H1 (cell line): ENCODE measurements around the gene CPTP. TPM values are rescaled to one million over a fixed set of nuclear protein-coding genes. Genes with fewer than 3 reads are reported as not detected.
A peak's percentile ranks its signal among the peaks of the same experiment; 100 is the strongest.

Experiments
- CTCF ChIA-PET: fragments of 300-600 bp; sonication (Branson Sonifier 250); formaldehyde crosslinking; loops from one replicate; lab custom pipeline; 2021; ENCODE audit not compliant: partially characterized antibody; lab: Charles Lee
- POLR2A ChIA-PET: fragments of 300-600 bp; sonication (Branson Sonifier 250); formaldehyde crosslinking; loops from one replicate; lab custom pipeline; 2021; ENCODE audit warnings: inconsistent platforms; ENCODE audit not compliant: partially characterized antibody; lab: Charles Lee
- DNase-seq, 2 experiments: peaks; one replicate each; pipeline versions ENCODE4 v3.0.0 to v3.0.0-alpha.2; 2010 to 2022; ENCODE audit warnings: low spot score in 2 of 2, low read depth in 1 of 2, mixed read lengths in 1 of 2
- FAIRE-seq: peaks from 2 replicates; lab custom pipeline; 2011; peaks lifted over from hg19 to GRCh38; lab: Jason Lieb, UNC
- H2AFZ ChIP-seq: 2 replicates; pipeline ENCODE4 v1.8.1; 2012; ENCODE audit warnings: low read length, inconsistent platforms
- H2AK5ac ChIP-seq: 2 replicates; pipeline ENCODE4 v1.6.1; 2013; ENCODE audit warnings: low read depth, low read length
- H2BK120ac ChIP-seq: replicated peaks from 2 replicates; pipeline ENCODE3; 2013; ENCODE audit warnings: low read depth, low read length, inconsistent platforms
- H2BK12ac ChIP-seq: 2 replicates; pipeline ENCODE4 v1.6.1; 2013; ENCODE audit warnings: low read depth, low read length
- H2BK15ac ChIP-seq: 2 replicates; pipeline ENCODE4 v1.6.1; 2013; ENCODE audit warnings: low read length
- H2BK20ac ChIP-seq: 2 replicates; pipeline ENCODE4 v1.6.1; 2013; ENCODE audit warnings: low read length
- H2BK5ac ChIP-seq: 2 replicates; pipeline ENCODE4 v1.6.1; 2013; ENCODE audit warnings: low read depth, low read length
- H3K14ac ChIP-seq: 2 replicates; pipeline ENCODE4 v1.6.1; 2013; ENCODE audit warnings: inconsistent platforms; ENCODE audit not compliant: insufficient read length
- H3K18ac ChIP-seq: 2 replicates; pipeline ENCODE4 v1.6.1; 2013; ENCODE audit warnings: low read length; ENCODE audit errors: extremely low read depth
- H3K23ac ChIP-seq: 2 replicates; pipeline ENCODE4 v1.6.1; 2013; ENCODE audit warnings: inconsistent platforms; ENCODE audit not compliant: insufficient read length
- H3K23me2 ChIP-seq: 2 replicates; pipeline ENCODE4 v1.6.1; 2013; ENCODE audit warnings: low read depth, low read length
- H3K27ac ChIP-seq: 2 replicates; pipeline ENCODE4 v1.6.1; 2011; ENCODE audit warnings: low read depth, low read length, inconsistent platforms
- H3K27me3 ChIP-seq, 4 experiments: replicated peaks in 1 of 4; 1 replicate in 1 of 4; 2 replicates in 3 of 4; pipeline versions ENCODE4 v1.6.1 to v1.8.1; 2011 to 2013; ENCODE audit warnings: low read length in 3 of 4, mild to moderate bottlenecking in 3 of 4, inconsistent platforms in 2 of 4, mixed read lengths in 2 of 4, moderate library complexity in 1 of 4; ENCODE audit not compliant: control insufficient read depth in 3 of 4, insufficient read depth in 3 of 4; ENCODE audit errors: extremely low read depth in 1 of 4
- H3K36me3 ChIP-seq, 4 experiments: 2 replicates each; pipeline versions ENCODE4 v1.6.1 to v1.8.1; 2011 to 2013; ENCODE audit warnings: mild to moderate bottlenecking in 4 of 4, low read length in 3 of 4, moderate library complexity in 2 of 4, control low read depth in 1 of 4, inconsistent platforms in 1 of 4; ENCODE audit not compliant: insufficient read depth in 4 of 4, control insufficient read depth in 2 of 4
- H3K4ac ChIP-seq: replicated peaks from 2 replicates; pipeline ENCODE3; 2013; ENCODE audit warnings: low read length, low read depth, mixed read lengths, inconsistent platforms; ENCODE audit not compliant: insufficient read length
- H3K4me1 ChIP-seq, 4 experiments: replicated peaks in 1 of 4; 1 replicate in 1 of 4; 2 replicates in 3 of 4; pipeline versions ENCODE4 v1.6.1 to v1.8.1; 2011 to 2013; ENCODE audit warnings: low read length in 3 of 4, inconsistent platforms in 2 of 4, mixed read lengths in 1 of 4; ENCODE audit not compliant: insufficient read depth in 4 of 4, control insufficient read depth in 3 of 4
- H3K4me2 ChIP-seq, 2 experiments: 2 replicates each; pipeline versions ENCODE4 v1.6.1 to v1.8.1; 2011 to 2013; ENCODE audit warnings: low read depth in 2 of 2, low read length in 2 of 2, control low read depth in 1 of 2, inconsistent platforms in 1 of 2, mild to moderate bottlenecking in 1 of 2; ENCODE audit not compliant: insufficient read depth in 1 of 2
- H3K4me3 ChIP-seq, 4 experiments: fragments of 200-600, 300-600 bp in 1 of 4; sonication (generic), shearing (Covaris generic), sonication (Bioruptor Twin) in 1 of 4; 2 replicates each; pipeline versions ENCODE4 v1.5.1 to v1.8.1; 2011 to 2016; ENCODE audit warnings: low read length in 4 of 4, low read depth in 3 of 4, control low read depth in 2 of 4, inconsistent platforms in 2 of 4, mild to moderate bottlenecking in 2 of 4, mixed read lengths in 1 of 4, moderate library complexity in 1 of 4; ENCODE audit not compliant: insufficient read depth in 2 of 4; ENCODE audit errors: extremely low read depth in 1 of 4
- H3K56ac ChIP-seq: replicated peaks from 2 replicates; pipeline ENCODE3; 2013; ENCODE audit warnings: low read depth, mild to moderate bottlenecking, mixed read lengths, low read length, inconsistent platforms; ENCODE audit not compliant: insufficient read length
- H3K79me1 ChIP-seq: 2 replicates; pipeline ENCODE4 v1.6.1; 2013; ENCODE audit warnings: low read depth, low read length, control low read depth
- H3K79me2 ChIP-seq, 2 experiments: 2 replicates each; pipeline versions ENCODE4 v1.6.1 to v1.8.1; 2012 to 2013; ENCODE audit warnings: low read length in 2 of 2, mild to moderate bottlenecking in 2 of 2, inconsistent platforms in 1 of 2; ENCODE audit not compliant: insufficient read depth in 2 of 2, control insufficient read depth in 1 of 2
- H3K9ac ChIP-seq, 4 experiments: replicated peaks in 1 of 4; 1 replicate in 1 of 4; 2 replicates in 3 of 4; pipeline versions ENCODE4 v1.6.1 to v1.8.1; 2011 to 2013; ENCODE audit warnings: low read depth in 3 of 4, low read length in 3 of 4, control low read depth in 2 of 4, mild to moderate bottlenecking in 2 of 4, moderate library complexity in 2 of 4, inconsistent platforms in 1 of 4; ENCODE audit errors: extremely low read depth in 1 of 4
- H3K9me3 ChIP-seq, 2 experiments: 2 replicates each; pipeline versions ENCODE4 v1.6.1 to v1.8.1; 2012 to 2013; ENCODE audit warnings: mild to moderate bottlenecking in 2 of 2, moderate library complexity in 2 of 2, control low read depth in 1 of 2, inconsistent platforms in 1 of 2, low read depth in 1 of 2, low read length in 1 of 2, mixed read lengths in 1 of 2; ENCODE audit not compliant: insufficient read depth in 2 of 2
- H4K20me1 ChIP-seq, 2 experiments: replicated peaks in 1 of 2; 2 replicates each; pipeline versions ENCODE3 to v1.8.1; 2011 to 2013; ENCODE audit warnings: inconsistent platforms in 2 of 2, low read length in 2 of 2, mild to moderate bottlenecking in 1 of 2; ENCODE audit not compliant: insufficient read depth in 2 of 2, control insufficient read depth in 1 of 2
- H4K5ac ChIP-seq: 2 replicates; pipeline ENCODE4 v1.6.1; 2013; ENCODE audit warnings: low read length, low read depth, mixed read lengths, inconsistent platforms; ENCODE audit not compliant: insufficient read length
- H4K8ac ChIP-seq: 2 replicates; pipeline ENCODE4 v1.8.0; 2013; ENCODE audit warnings: mild to moderate bottlenecking, moderate library complexity, low read length, inconsistent platforms; ENCODE audit not compliant: insufficient read depth; ENCODE audit errors: extremely low read depth
- H4K91ac ChIP-seq: replicated peaks from 2 replicates; pipeline ENCODE3; 2013; ENCODE audit warnings: low read length, mixed read lengths, inconsistent platforms; ENCODE audit not compliant: insufficient read length
- CEBPB ChIP-seq: IDR thresholded peaks from 2 replicates; pipeline ENCODE4 v1.6.1; 2012; ENCODE audit warnings: low read depth, low read length
- SP4 ChIP-seq: IDR thresholded peaks from 2 replicates; pipeline ENCODE4 v1.6.1; 2012; ENCODE audit warnings: low read length, inconsistent platforms
- WGBS, 2 experiments: shearing (Covaris generic) in 1 of 2; methylation state at CpG; one replicate each; pipeline versions ENCODE4 v1.1.6 to v1.1.7; 2013 to 2015; ENCODE audit warnings: low lambda C conversion rate in 2 of 2, mixed read lengths in 2 of 2, inconsistent platforms in 1 of 2, low coverage in 1 of 2, missing lambda C conversion rate in 1 of 2; ENCODE audit not compliant: insufficient replicate concordance in 2 of 2, insufficient coverage in 1 of 2, insufficient read length in 1 of 2; ENCODE audit errors: extremely low coverage in 1 of 2, missing lambda C conversion rate in 1 of 2; 5-methylcytosine and 5-hydroxymethylcytosine counted together
- polyA plus RNA-seq, 7 experiments: library from polyadenylated mRNA; depleted of rRNA in 3 of 7; stranded (reverse) in 5 of 7; unstranded in 2 of 7; fragments of >200 nt in 5 of 7; fragments of 200-250 nt in 2 of 7; gene quantifications; 1 replicate in 5 of 7; 2 replicates in 1 of 7; 4 replicates in 1 of 7; pipeline versions ENCODE4 v1.2.1 to v1.2.3, GENCODE V29; 2011 to 2013; ENCODE audit warnings: missing spikeins in 2 of 7, mixed read lengths in 2 of 7
- total RNA-seq: library from RNA; stranded (reverse); fragmentation: NEBNext Ultra II Directional; extraction: Animal tissue kit (Norgen Biotek cat#: 25700); gene quantifications from 2 replicates; pipeline ENCODE4 v1.2.1, GENCODE V29; 2021

CPTP gene
- total and polyA plus RNA-seq, 2 of the 8 experiments (the other 6 are each of a cell fraction or from before 2014, with no cell fraction given), result 8.1 to 10.6 TPM

GRCh38 chr1:1296070-1297061 lies 28.2 kb upstream of the CPTP start:
- 93% methylated on average over 50 of the region's 62 CpGs; no CpG with 5 or more reads in 1 of the 2 experiments for WGBS, 2 experiments
- no peak for DNase-seq
- Histone ChIP-seq H3K27ac (no peak overlapping the region), H3K27me3 (peaks cover 0 to 3% (median 0%) of the 10 kb centered on the region in 4 experiments; a peak in 1 of 7 replicates), H2AFZ (no peak overlapping the region), H3K14ac (no peak overlapping the region), H2BK15ac (no peak overlapping the region), H2BK20ac (no peak overlapping the region), H3K79me2 (no peaks in the 10 kb centered on the region), H3K23ac (no peak overlapping the region), H4K8ac (no peak overlapping the region), H2AK5ac (0 out of 2 replicates have a peak overlapping the region, but pooled peaks have one; percentile 53), H4K5ac (no peak overlapping the region), H3K4me1 (peaks cover 0 to 12% (median 0%) of the 10 kb centered on the region in 4 experiments; a peak in 2 of 7 replicates), H2BK12ac (no peak overlapping the region), H4K20me1 (peaks cover 6 to 14% of the 10 kb centered on the region in 2 experiments), H3K23me2 (no peaks in the 10 kb centered on the region), H3K9me3 (no peaks in the 10 kb centered on the region)
- no peak for FAIRE-seq
- POLR2A ChIA-PET, result interaction anchor here (0.6 to 1.7 kb wide), 5 partner anchors 9 to 35 kb away, joined by 3 to 6 read pairs (median 4); partner anchors contain the start of gene TAS1R3
- TF ChIP-seq CEBPB (no peak), SP4 (no peak)
- TF ChIP-seq, all 59 proteins: peak for 0
- Histone ChIP-seq H2BK120ac (no peak overlapping the region), H3K18ac (no peak overlapping the region), H3K9ac (no peak overlapping the region), H3K36me3 (peaks cover 0 to 7% (median 0%) of the 10 kb centered on the region in 4 experiments; a peak in 1 of 8 replicates), H3K4ac (no peak overlapping the region), H3K4me3 (no peak overlapping the region), H3K56ac (no peak overlapping the region), H4K91ac (peak overlapping the region; percentile 65), H2BK5ac (peak overlapping the region; percentile 60; the same call in 1 of the 2 replicates), H3K79me1 (no peaks in the 10 kb centered on the region), H3K4me2 (no peak overlapping the region)
- CTCF ChIA-PET, result interaction anchor here (0.8 to 1.1 kb wide), 3 partner anchors 9 to 64 kb away, joined by 3 to 5 read pairs (median 3); partner anchors contain the start of genes B3GALT6 and SDF4
